ENCODE results near the gene ZNRD2.

The ZNRD2 gene

DNA sequence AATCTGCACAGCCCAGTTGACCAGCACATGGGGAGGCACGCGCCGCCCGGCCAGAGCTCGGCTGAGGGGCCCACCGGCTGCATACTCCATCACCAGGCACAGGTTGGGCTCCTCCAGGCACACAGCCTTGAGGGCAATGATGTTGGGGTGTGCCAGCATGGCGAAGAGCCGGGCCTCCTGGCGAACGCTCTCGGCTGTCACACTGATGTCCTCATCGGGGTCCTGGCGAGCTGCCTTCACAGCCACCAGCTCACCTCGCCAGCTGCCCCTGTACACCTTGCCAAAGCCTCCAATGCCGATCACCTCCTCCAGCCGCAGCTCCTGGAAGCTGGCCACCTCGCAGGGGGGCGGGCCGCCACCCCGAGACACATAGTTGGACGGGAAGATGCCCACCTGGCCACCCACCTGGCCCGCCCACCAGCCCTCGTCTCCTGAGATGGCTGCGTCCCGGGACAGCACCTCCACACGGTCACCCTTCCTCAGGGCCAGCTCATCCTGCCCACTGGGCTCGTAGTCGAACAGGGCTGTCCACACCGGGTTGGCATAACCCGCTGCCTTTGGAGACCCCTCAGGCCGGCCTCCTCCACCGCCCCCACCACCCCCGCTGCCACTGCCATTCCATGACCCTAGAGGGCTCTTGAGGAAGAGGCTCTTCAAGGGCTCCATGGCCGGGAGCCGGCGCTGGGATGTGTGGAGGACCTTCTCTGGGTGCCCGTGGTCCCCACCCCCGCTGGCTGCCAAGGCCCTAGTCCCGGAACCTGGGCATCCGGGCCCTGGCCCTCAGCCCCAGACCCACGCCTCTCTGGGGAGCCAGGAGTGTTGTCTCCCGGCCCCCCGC is 43.0 kb downstream of the ZNRD2 start:
- no peak for DNase-seq

- peak; percentile 100 for DNase-seq
Measured at GRCh38 chr11:65615229-65615949, 45.1 kb downstream of the ZNRD2 start, which contains the start of gene PCNX3. TSS of gene PCNX3 (plus strand) at chr11:65615776. CDS start at chr11:65616312, 536 bp downstream.

DNA sequence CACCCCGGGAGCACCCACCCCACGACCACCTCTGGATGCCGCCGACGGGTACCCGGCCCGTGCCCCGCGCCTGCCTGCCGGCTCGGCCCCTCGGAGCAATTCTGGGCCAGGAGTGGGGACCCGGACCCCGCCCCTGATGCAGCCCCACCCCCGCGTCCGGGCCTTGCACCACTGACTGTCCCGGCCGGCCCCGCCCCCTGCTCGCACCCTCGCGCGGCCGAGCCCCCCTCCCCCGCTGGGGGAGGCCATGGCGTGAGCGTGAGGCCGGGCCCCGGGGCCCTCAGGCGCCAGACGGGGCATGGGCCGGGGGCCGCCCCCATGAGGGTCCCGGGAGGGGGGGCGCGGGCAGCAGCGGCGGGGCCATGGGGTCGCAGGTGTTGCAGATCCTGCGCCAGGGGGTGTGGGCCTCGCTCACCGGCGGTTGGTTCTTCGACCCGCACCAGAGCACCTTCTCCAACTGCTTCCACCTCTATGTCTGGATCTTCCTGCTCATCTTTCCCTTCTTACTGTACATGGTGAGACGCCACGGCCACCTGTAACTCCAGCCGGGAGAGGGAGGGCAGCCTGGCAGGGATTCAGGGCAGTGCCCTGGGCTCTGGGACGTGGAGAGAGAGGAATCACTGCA is 45.8 kb downstream of the ZNRD2 start:
- DNase-seq, result peak; percentile 33

DNA sequence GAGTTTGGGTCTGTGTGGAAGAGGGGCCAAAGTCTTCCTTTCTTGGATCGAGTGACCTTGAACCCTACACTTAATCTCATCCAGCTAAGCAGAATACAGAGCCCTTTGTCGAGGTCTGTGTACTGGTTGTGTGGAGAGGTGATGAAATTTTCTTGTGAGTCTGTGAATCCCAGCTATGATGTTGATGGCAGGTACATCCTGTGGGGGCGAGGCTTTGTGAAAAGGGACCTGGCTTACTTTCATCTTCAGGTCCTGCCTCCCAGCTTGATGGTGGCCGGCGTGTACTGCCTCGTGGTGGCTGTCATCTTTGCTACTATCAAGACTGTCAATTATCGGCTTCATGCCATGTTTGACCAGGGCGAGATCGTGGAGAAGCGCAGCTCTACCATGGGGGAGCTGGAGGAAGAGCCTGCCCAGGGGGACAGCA is 46.3 kb downstream of the ZNRD2 start:
- no peak for DNase-seq

DNA sequence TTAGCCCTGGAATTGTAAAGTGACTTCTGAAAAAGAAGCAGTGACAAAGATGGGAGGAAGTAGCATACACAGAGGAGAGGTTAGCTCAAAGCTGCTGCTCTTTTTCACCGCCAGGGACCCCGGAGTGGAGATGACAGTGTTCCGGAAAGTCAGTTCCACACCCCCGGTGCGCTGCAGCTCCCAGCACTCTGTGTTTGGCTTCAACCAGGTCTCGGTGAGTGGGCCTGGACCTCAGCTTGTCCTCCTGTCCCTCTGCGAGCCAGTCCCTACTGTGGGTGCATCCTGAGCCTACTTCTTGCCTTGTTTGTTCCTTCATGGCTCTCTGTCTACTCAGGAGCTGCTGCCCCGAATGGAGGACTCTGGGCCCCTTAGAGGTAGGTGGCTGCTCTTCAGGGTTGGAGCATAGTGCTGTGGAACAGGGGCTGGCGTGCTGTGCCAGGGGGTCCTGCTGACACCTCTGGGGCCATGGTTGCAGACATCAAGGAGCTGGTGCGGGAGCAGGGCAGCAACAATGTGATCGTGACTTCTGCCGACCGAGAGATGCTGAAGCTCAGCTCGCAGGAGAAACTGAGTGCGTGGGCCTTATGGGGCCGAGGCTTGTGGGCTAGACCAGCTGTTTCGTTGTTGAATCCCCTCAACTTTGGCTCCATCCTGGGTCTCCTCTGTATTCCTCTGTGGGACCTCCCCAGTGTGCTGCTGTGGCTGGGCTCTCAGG is 47.0 kb downstream of the ZNRD2 start:
- DNase-seq, result no peak

- no peak for DNase-seq
Measured at GRCh38 chr11:65617990-65618751, 47.9 kb downstream of the ZNRD2 start.

GRCh38 chr11:65618763-65619162 is 48.5 kb downstream of the ZNRD2 start:
- DNase-seq, result no peak

DNA sequence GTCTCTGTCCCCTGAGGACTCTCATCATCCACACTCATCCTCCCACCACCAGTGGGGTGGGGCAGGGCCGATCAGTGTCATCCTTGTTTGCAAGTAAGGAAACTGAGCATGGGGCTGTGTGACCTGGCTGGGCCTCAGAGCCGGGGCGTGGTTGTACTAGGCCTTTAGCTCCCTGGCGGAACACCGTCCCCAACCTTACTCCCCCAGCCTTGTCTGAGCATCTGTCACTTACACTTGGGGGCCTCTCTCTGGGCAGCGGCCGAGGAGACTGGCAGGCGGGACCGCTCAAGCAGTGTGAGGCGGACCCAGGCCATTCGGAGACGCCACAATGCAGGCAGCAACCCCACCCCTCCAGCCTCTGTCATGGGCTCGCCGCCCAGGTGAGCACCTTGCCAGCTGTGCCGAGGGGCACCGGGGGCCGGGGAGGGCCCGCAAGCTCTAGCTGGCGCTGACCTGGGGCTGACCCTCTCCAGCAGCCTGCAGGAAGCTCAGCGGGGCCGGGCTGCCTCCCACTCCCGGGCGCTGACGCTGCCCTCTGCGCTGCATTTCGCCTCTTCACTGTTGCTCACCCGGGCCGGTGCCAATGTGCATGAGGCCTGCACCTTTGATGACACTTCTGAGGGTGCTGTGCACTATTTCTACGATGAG is 49.1 kb downstream of the ZNRD2 start:
- no peak for DNase-seq

DNA sequence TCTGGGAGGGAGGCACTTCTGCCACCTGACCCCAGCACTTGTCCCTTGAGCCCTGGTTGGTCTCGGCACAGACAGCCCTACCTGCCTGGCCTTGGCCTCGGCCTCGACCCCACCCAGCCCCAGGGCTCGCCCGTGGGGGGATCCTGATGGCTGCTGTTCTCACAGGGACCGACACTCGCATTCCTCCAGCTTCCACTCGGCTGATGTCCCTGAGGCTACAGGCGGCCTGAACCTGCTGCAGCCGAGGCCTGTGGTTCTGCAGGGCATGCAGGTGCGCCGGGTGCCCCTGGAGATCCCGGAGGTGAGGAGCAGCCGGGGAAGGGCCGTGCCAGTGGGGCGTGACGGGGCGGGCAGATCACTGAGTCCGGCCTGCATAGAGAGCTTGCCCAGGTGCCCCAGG is 50.4 kb downstream of the ZNRD2 start:
- no peak for DNase-seq

DNA sequence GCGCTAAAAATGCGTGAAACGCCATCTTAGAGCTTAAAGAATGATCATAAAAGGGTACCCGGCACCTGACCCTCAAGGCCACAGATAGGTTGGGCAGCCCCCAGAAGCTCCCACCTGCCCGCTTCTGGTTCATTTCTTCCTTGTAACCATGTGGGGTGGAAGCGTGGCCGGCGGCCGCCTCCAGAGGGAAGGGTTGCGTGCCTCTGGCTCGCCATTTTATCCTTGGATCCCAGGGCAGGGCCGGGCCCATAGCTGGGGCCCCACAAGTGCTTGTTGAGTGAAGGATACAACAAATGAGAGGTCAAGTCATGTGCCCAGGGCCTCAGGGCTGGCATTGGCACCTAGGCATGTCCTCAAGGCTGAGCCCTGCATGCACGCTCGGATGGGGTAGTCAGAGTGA is 51.2 kb downstream of the ZNRD2 start:
- DNase-seq, result no peak

All from CD4-positive, alpha-beta T cell treated with Interleukin-15 for 1 hour (primary cell).